GM19395 (cell line): ENCODE data around the gene KAT6B.
"Not testable (repeated sequence)": the region's sequence is repeated elsewhere in the genome, so short reads cannot be mapped to it uniquely, and the experiment has no call there.

Source experiments
- ATAC-seq: cut with Tn5 transposase; IDR thresholded peaks from one replicate; pipeline ENCODE4 v1.9.1; 2021; ENCODE audit warnings: mild to moderate bottlenecking, moderate library complexity; ENCODE audit not compliant: unreplicated experiment

KAT6B gene

DNA sequence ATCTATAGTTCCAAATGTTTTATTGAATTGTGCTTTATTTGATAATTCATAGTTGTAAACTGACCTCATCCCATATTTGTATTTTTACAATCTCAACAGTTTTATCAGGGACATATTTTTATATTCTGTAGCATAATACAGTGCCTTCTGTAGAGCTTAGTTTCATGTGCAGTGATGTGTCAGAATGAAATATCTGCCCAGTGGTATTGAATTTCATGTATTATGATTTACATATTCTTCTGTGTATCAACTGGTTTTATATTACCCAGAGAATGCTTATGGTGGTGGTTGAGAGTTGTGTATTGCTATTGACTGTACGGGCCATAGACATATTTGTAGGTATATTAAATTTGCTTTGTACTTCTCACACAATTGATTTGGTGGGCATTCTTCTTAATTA lies 89.9 kb downstream of the KAT6B start:
- no peak for ATAC-seq

GRCh38 chr10:74917481-74918077 lies 91.2 kb downstream of the KAT6B start:
- ATAC-seq: no peak

GRCh38 chr10:74919671-74920070 lies 93.3 kb downstream of the KAT6B start:
- ATAC-seq: no peak

- ATAC-seq: not testable (repeated sequence)
Observed at GRCh38 chr10:74921070-74921469, 94.7 kb downstream of the KAT6B start.

GRCh38 chr10:74921744-74922143 lies 95.3 kb downstream of the KAT6B start:
- no peak for ATAC-seq

DNA sequence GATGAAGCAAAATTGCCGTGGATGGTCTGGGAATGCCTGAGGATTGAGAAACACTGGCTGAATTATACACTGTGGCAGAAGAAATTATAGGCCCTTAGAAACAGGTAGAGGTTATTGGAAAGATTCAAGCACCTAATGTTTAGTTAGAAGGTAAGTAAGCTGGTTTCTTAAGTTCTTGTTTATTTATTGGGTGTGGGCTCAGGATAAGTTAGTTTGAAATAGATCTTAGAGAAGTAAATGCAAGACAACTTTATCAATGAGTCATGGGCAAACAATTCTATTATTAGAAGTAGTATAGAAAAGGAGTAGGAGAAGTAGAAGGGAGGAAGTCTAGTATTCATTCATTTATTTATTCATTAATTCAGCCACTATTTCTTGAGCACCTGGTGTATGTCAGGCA lies 96.5 kb downstream of the KAT6B start:
- no peak for ATAC-seq

GRCh38 chr10:74923556-74923955 lies 97.2 kb downstream of the KAT6B start:
- ATAC-seq: no peak

DNA sequence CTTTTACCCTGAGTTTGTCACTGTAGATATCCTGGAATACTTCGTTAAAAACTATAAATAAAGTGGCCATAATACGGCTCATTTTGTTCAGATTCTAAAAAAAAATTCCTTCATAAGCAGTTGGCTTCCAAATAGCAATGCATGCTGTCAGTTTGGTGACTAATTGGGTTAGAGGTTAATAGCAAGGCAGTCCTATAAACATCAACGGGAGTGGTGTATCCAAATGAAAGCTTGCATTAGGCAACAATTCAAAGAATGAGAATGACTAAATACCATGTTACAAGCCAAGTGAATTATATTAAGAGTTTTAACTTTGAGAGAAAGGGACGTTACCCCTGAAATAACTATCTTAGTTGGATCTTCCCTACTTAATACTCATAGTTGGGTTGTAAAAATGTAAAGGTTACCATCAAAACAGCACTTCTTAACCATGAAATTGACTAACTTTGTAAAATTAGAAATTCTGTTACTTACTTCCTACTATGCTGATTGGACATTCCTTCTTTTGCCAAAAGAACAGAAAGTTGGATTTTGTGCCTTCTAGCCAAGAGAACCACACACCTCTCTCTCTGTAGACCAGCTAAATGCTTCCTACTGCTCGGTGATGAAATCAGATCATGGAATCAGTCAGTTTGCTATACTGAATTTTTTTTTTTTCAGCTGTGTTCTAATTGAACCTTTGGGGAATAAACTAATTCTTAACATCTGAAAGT lies 98.0 kb downstream of the KAT6B start:
- no peak for ATAC-seq

GRCh38 chr10:74925291-74925690 lies 98.9 kb downstream of the KAT6B start:
- ATAC-seq: no peak

DNA sequence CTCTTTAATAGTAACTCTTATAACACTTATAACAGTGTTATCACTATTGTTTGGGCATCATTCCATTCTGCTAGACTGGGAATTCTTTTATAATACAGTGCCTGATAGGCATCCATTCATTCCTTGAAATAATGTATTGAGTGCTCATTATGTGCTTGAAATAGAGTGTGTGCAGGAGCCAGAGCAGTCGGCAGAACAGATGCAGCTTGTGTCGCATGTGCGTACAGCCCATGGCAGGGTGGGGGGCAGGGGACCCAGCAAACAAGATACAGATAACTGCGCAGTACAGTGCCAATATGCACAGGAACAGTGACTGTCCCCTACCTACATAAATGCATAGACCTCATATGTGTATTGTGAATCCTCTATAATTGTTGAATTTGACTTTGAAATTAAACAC lies 99.3 kb downstream of the KAT6B start:
- ATAC-seq: no peak

- ATAC-seq: no peak
Observed at GRCh38 chr10:74926791-74927585, 100.6 kb downstream of the KAT6B start.

DNA sequence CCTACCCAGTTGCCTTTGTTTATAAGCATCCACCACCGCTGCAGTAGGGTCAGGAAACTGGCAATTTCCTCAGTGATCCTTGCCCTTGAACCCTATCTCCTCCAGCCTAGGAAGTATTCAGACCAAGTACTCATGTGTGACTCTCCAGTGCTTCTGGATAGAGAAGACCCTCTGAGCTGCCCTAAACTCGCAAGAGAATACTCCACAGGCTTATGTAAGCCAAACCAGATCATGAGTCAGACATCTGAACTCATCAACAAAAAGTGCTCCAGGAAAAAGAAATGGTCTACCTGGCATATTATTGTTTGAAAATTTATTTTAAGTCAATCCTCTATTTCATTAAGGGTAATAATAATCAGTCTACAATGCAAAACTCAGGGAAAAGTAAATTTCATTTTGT lies 101.3 kb downstream of the KAT6B start:
- no peak for ATAC-seq

GRCh38 chr10:74928742-74929191 lies 102.4 kb downstream of the KAT6B start:
- no peak for ATAC-seq

DNA sequence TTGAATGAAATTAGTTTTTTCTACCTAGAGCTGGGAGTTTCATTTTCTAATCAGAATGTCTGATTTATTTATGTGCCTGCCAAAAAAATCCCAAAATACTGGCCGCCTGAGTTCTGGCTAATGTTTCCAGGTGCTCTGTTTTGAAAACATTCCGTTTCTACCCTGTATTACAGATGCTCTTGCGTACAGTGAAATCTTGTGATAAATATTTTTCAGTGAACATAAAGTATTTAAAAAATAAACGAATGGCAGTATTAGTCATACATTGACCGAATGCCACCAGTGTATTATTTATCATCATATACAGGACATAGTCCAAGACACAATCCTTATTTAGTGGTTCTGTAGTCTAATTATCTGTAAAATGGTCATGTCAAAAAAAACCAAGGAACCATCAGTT lies 102.8 kb downstream of the KAT6B start:
- ATAC-seq: no peak

GRCh38 chr10:74930965-74931364 lies 104.6 kb downstream of the KAT6B start:
- ATAC-seq: no peak

DNA sequence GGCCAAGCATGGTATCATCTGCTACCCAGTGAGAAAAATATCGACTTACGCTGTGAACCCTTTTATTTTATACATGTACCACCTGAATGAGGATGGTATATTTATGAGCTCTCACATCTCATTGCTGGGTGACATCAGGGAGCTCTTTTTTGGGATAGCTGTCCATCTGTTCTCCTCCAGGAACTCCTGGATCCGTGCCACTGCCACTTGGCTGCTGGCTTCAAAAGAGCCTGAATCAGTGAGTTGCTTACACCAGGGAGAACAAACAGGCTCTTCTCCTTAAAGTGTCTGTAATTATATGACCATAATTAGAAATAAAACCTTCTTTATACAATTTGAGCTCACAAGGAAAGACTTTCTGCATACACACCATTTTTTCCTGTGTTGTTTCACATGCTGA lies 106.2 kb downstream of the KAT6B start:
- no peak for ATAC-seq

- ATAC-seq: no peak
Observed at GRCh38 chr10:74934100-74934812, 107.9 kb downstream of the KAT6B start.

DNA sequence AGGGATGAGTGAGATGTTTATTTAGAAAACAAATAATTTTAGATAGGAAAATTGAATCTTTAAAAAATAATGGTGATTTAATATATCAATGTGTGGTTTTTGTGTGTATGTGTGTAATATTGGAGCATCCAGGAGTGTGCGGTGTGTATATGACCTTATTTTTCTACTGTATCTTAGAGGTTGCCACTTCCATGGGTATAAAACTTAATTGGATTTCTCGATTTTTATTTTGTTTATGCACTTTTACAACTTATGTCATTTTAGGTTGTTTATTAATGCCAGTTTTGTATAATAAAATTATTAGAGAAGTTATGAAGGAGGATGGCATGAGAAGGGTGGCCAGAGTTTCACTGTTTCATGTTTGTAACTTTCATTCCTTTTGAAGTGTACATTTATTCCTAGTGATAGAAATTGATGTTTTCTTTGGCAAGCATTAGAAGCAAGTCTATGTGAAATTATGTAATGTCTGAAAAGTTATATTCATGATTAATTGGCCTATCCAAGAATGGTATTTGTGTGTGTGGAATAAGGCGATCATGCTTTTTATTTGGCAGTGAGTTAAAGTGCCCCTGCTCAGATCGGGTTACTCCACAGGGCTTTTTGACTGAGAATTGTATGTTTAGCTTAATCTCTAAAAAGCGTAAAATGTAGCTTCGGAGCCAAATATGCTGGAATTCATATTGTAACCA lies 110.3 kb downstream of the KAT6B start:
- ATAC-seq: no peak

DNA sequence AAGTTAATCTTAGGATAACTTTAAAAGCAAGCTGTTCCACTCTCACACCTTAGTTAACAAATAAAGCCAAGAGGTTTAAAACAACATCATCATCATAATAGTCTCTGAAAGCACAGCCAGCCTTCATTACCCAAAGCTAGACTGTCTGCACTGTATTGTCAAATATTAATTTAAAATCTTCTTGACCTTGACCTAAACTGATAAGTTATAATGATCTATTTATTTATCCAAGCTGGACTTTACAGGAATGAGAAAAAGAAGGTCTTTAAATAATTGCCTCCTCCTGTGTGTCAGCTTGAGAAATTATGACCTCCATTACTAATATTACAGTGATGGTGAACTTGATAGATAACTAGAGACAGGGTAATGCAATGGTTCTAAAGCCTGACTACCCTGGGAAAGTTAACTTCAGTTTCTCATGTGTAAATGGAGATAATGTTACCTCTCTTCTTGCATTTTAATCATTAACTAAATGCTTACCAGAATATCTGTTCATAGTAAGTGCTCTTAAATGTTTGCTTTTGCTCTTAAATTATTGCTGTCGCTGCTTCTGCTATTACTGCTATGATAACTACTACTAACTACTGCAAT lies 111.0 kb downstream of the KAT6B start:
- ATAC-seq: no peak

GRCh38 chr10:74944205-74944604 lies 117.8 kb downstream of the KAT6B start:
- no peak for ATAC-seq
